OCI-LY3 (cell line): Measurements from ENCODE around the gene TRERF1.

Experiments
- H2AFZ ChIP-seq: fragments of 200-600, 300-600 bp; shearing (Covaris generic); 2 replicates; pipeline ENCODE4 v1.6.0; 2014; ENCODE audit warnings: antibody characterized with exemption, low read depth, low read length
- H3K27ac ChIP-seq: fragments of 200-600, 300-600 bp; sonication (generic); 2 replicates; pipeline ENCODE4 v1.5.1; 2014; ENCODE audit warnings: mild to moderate bottlenecking, low read length, moderate library complexity, mixed read lengths
- H3K27me3 ChIP-seq: fragments of 200-600, 300-600 bp; sonication (generic); 2 replicates; pipeline ENCODE4 v1.6.1; 2014; ENCODE audit warnings: low read depth, low read length, mixed read lengths
- H3K36me3 ChIP-seq: fragments of 200-600, 300-600 bp; sonication (generic); replicated peaks from 2 replicates; pipeline ENCODE3; 2014; ENCODE audit warnings: low read depth, low read length, mixed read lengths
- H3K4me1 ChIP-seq: fragments of 300-600, 200-600 bp; sonication (generic); 2 replicates; pipeline ENCODE4 v1.6.1; 2014; ENCODE audit warnings: low read length, mixed read lengths
- H3K4me2 ChIP-seq: fragments of 200-600, 300-600 bp; sonication (generic); 2 replicates; pipeline ENCODE4 v1.6.1; 2014; ENCODE audit warnings: low read length, mixed read lengths
- H3K4me3 ChIP-seq: fragments of 300-600, 200-600 bp; sonication (generic); 2 replicates; pipeline ENCODE4 v1.5.1; 2014; ENCODE audit warnings: antibody characterized with exemption, mild to moderate bottlenecking, low read length, moderate library complexity
- H3K79me2 ChIP-seq: fragments of 300-600, 200-600 bp; shearing (Covaris generic); 2 replicates; pipeline ENCODE4 v1.6.1; 2014; ENCODE audit warnings: mild to moderate bottlenecking, low read length, mixed read lengths
- H3K9ac ChIP-seq: fragments of 300-600, 200-600 bp; shearing (Covaris generic); 2 replicates; pipeline ENCODE4 v1.6.0; 2014; ENCODE audit warnings: mild to moderate bottlenecking, low read length, moderate library complexity
- H3K9me3 ChIP-seq: fragments of 200-600, 300-600 bp; shearing (Covaris generic); 2 replicates; pipeline ENCODE4 v1.6.1; 2014; ENCODE audit warnings: low read length, mixed read lengths; ENCODE audit not compliant: insufficient read depth
- H4K20me1 ChIP-seq: fragments of 200-600, 300-600 bp; sonication (generic); 2 replicates; pipeline ENCODE4 v1.6.1; 2016; ENCODE audit warnings: low read length, mixed read lengths; ENCODE audit not compliant: insufficient read depth
- CTCF ChIP-seq: fragments of 200-600, 300-600 bp; sonication (generic); IDR thresholded peaks from 2 replicates; pipeline ENCODE4 v1.5.1; 2014; ENCODE audit warnings: antibody characterized with exemption, low read length, low read depth
- EZH2phosphoT487 ChIP-seq: fragments of 200-600 bp; shearing (Covaris generic); IDR thresholded peaks from 2 replicates; pipeline ENCODE4 v1.6.1; 2018; ENCODE audit warnings: antibody characterized with exemption, mixed run types, low read depth

TRERF1 gene

DNA sequence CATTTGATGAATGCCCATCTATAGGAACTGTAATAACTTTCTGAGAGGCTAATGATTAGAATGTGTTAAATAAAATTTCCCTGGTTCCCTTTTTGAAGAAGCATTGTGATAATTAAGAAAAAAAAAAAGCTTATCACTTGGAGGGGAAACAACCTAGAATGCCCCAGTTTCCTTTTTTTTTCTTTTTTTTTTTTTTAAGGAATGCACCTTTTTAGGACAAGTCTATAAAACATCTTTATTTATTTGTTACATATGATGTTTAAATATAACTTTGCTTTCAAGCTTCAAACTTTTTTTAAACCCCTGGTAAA is 226.7 kb downstream of the TRERF1 start:
- Histone ChIP-seq H3K36me3 (peaks cover 15% of the 10 kb centered on the region), H3K9ac (peak overlapping the region; percentile 74), H3K79me2 (no peaks in the 10 kb centered on the region), H3K4me2 (peak overlapping the region; percentile 85), H2AFZ (no peak overlapping the region), H3K27me3 (no peaks in the 10 kb centered on the region), H3K4me1 (peaks cover 74% of the 10 kb centered on the region), H4K20me1 (no peaks in the 10 kb centered on the region), H3K27ac (peak overlapping the region; percentile 91), H3K9me3 (no peaks in the 10 kb centered on the region), H3K4me3 (peak overlapping the region; percentile 71)
- TF ChIP-seq CTCF (no peak), EZH2phosphoT487 (no peak)

DNA sequence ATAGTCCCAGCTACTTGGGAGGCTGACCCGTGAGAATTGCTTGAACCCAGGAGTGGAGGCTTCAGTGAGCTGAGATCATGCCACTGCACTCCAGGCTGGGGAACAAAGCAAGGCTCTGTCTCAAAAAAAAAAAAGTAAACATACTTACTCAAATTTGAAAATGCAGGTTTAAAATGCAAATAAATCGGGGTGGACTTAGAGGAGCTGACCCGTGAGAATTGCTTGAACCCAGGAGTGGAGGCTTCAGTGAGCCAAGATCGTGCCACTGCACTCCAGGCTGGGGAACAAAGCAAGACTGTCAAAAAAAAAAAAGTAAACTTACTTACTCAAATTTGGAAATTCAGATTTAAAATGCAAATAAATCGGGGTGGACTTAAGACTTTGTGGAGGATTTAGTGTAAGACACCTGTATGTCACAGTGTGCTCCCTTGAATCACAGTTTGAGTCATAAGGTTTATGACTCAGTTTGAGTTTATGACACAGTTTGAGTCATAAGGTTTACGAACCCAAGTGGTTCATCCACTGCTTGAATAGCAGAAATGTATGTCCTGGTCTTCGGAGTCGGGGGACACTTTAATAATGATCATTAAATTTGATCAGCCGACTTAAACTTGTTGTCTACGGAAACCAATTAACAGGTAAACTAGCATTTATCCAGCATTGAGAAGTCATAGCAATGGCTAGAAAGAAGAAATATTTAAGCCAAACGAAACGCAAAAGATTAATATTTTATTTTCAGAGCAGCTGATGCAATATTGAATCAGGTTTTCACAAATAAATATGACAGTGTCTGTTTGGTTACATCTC is 227.3 kb downstream of the TRERF1 start:
- Histone ChIP-seq H3K4me1 (peaks cover 75% of the 10 kb centered on the region), H4K20me1 (no peaks in the 10 kb centered on the region), H2AFZ (no peak overlapping the region), H3K9me3 (no peaks in the 10 kb centered on the region), H3K27me3 (no peaks in the 10 kb centered on the region), H3K79me2 (no peaks in the 10 kb centered on the region), H3K4me2 (peak overlapping the region; percentile 85), H3K36me3 (peaks cover 15% of the 10 kb centered on the region), H3K27ac (peak overlapping the region; percentile 91), H3K4me3 (peak overlapping the region; percentile 71), H3K9ac (peak overlapping the region; percentile 74)
- TF ChIP-seq EZH2phosphoT487 (0 out of 2 replicates have a peak, but pooled peaks have one; percentile 61), CTCF (no peak)

GRCh38 chr6:42222448-42222847 is 229.3 kb downstream of the TRERF1 start:
- no peaks in the 10 kb centered on the region for H3K9me3 ChIP-seq
- TF ChIP-seq EZH2phosphoT487: no peak
- no peak for TF ChIP-seq CTCF

GRCh38 chr6:42221546-42221945 is 230.2 kb downstream of the TRERF1 start:
- no peaks in the 10 kb centered on the region for H4K20me1 ChIP-seq
- peak overlapping the region; percentile 24 for H3K4me3 ChIP-seq
- peaks cover 12% of the 10 kb centered on the region for H3K79me2 ChIP-seq
- TF ChIP-seq EZH2phosphoT487 (no peak), CTCF (no peak)
- H3K4me2 ChIP-seq: peak overlapping the region; percentile 70
- peak overlapping the region; percentile 80 for H3K27ac ChIP-seq
- H2AFZ ChIP-seq: peak overlapping the region; percentile 48
- no peaks in the 10 kb centered on the region for H3K36me3 ChIP-seq
- H3K27me3 ChIP-seq: no peaks in the 10 kb centered on the region
- peak overlapping the region; percentile 53 for H3K9ac ChIP-seq
- H3K9me3 ChIP-seq: no peaks in the 10 kb centered on the region
- peaks cover 71% of the 10 kb centered on the region for H3K4me1 ChIP-seq

More at GRCh38 chr6:42222448-42222847, 229.3 kb downstream of the TRERF1 start:
- Histone ChIP-seq H3K4me3 (no peak overlapping the region), H3K36me3 (peaks cover 6% of the 10 kb centered on the region), H4K20me1 (no peaks in the 10 kb centered on the region), H3K79me2 (peaks cover 3% of the 10 kb centered on the region), H2AFZ (no peak overlapping the region), H3K9ac (no peak overlapping the region), H3K27me3 (no peaks in the 10 kb centered on the region), H3K27ac (peak overlapping the region; percentile 7; the same call in 1 of the 2 replicates), H3K4me2 (no peak overlapping the region), H3K4me1 (peaks cover 76% of the 10 kb centered on the region)
